ENCODE measurements around the gene LSR.

GRCh38 chr19:35314031-35314430 lies 65.2 kb downstream of the LSR start:
- TF ChIP-seq ZNF274 (IDR thresholded peaks at IDR 0.05; ENCODE audit: low read depth, low read length) (no peak), YY1 (IDR thresholded peaks at IDR 0.05; ENCODE audit: insufficient read depth, insufficient read length) (no peak)

Measured in NT2/D1 (cell line).